Hepatocyte (in vitro differentiated cells): ENCODE measurements around the gene ELAVL4.

ENCODE experiments used
- EZH2 ChIP-seq: fragments of 200-600 bp; sonication (generic); IDR thresholded peaks from 2 replicates; pipeline ENCODE4 v1.6.1; 2016; ENCODE audit warnings: antibody characterized with exemption, mild to moderate bottlenecking, borderline replicate concordance
- EZH2phosphoT487 ChIP-seq: fragments of 200-600 bp; sonication (generic); IDR thresholded peaks from one replicate; pipeline ENCODE4 v1.6.1; 2018; ENCODE audit warnings: antibody characterized with exemption, mild to moderate bottlenecking, low read depth, moderate library complexity; ENCODE audit not compliant: unreplicated experiment, severe bottlenecking
- TF ChIP-seq, protein P1 (sequence below): fragments of 200-600 bp; sonication (generic); IDR thresholded peaks from 2 replicates; pipeline ENCODE4 v1.5.1; 2016; ENCODE audit warnings: antibody characterized with exemption, mild to moderate bottlenecking; ENCODE audit not compliant: poor library complexity

DNA sequence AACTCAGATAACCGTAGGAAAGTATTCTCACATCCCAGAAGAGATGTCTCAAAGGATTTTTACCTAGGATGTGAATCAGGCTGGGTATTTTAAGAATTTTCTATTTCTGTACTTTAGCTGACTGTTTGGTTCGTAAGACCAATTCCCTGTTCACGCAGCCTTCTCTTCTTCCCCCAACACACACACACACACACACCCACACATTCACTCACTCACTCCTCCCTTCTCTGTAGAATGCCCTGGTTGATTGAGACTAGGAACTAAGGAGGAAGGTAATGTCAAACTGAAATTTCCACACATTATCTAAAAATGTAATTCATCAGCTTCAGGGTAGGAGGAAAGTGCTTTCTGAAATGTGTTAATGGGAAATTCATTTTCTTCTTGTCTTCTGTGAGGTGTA lies 43.5 kb downstream of the ELAVL4 start:
- TF ChIP-seq, protein P1, sequence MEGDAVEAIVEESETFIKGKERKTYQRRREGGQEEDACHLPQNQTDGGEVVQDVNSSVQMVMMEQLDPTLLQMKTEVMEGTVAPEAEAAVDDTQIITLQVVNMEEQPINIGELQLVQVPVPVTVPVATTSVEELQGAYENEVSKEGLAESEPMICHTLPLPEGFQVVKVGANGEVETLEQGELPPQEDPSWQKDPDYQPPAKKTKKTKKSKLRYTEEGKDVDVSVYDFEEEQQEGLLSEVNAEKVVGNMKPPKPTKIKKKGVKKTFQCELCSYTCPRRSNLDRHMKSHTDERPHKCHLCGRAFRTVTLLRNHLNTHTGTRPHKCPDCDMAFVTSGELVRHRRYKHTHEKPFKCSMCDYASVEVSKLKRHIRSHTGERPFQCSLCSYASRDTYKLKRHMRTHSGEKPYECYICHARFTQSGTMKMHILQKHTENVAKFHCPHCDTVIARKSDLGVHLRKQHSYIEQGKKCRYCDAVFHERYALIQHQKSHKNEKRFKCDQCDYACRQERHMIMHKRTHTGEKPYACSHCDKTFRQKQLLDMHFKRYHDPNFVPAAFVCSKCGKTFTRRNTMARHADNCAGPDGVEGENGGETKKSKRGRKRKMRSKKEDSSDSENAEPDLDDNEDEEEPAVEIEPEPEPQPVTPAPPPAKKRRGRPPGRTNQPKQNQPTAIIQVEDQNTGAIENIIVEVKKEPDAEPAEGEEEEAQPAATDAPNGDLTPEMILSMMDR, result no peak
- TF ChIP-seq EZH2, result no peak
- TF ChIP-seq EZH2phosphoT487, result no peak
